ENCODE measurements around the gene USE1. TPM values are rescaled to one million over a fixed set of nuclear protein-coding genes. Genes with fewer than 3 reads are reported as not detected.

Gene USE1
- total RNA-seq, 1 experiment from 2014 or later = 26.2 TPM

DNA sequence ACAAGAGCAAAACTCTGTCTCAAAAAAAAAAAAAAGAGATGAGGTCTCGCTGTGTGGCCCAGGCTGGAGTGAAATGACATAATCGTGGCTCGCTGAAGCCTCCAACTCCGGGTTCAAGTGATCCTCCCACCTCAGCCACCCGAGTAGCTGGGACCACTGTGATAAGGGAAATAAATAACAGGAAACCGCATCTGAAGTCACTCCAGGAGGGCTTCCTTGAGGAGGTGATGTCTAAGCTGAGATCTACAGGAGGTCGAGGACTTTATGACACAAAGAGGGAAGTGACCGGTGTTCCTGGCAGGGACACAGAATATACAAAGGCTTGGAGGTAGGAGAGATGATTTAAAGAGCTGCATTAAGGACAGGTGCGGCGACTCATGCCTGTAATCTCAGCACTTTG lies 39.5 kb downstream of the USE1 start:
- in situ Hi-C loops (cut with HindIII; ENCODE audit: low pct_unique_long_range_greater_than_20kb, low sequenced_read_pairs) (no loop called here), intact Hi-C loops (cut with micrococcal nuclease; ENCODE audit: unreplicated experiment) (no loop called here)
- Histone ChIP-seq H3K27ac (ENCODE audit: low read length) (no peak overlapping the region), H3K9me3 (ENCODE audit: control insufficient read depth, insufficient read depth, low read depth, low read length) (no peaks in the 10 kb centered on the region), H3K36me3 (ENCODE audit: control insufficient read depth, insufficient read depth, low read length) (no peaks in the 10 kb centered on the region), H3K4me1 (ENCODE audit: control insufficient read depth, insufficient read depth, low read length) (peaks cover 1% of the 10 kb centered on the region; the same call in 1 of the 2 replicates), H3K4me3 (ENCODE audit: low read depth in 2 of 2, low read length in 2 of 2) (no peak overlapping the region), H3K27me3 (ENCODE audit: control insufficient read depth, insufficient read depth, low read length) (no peaks in the 10 kb centered on the region)
- TF ChIP-seq, protein P1, sequence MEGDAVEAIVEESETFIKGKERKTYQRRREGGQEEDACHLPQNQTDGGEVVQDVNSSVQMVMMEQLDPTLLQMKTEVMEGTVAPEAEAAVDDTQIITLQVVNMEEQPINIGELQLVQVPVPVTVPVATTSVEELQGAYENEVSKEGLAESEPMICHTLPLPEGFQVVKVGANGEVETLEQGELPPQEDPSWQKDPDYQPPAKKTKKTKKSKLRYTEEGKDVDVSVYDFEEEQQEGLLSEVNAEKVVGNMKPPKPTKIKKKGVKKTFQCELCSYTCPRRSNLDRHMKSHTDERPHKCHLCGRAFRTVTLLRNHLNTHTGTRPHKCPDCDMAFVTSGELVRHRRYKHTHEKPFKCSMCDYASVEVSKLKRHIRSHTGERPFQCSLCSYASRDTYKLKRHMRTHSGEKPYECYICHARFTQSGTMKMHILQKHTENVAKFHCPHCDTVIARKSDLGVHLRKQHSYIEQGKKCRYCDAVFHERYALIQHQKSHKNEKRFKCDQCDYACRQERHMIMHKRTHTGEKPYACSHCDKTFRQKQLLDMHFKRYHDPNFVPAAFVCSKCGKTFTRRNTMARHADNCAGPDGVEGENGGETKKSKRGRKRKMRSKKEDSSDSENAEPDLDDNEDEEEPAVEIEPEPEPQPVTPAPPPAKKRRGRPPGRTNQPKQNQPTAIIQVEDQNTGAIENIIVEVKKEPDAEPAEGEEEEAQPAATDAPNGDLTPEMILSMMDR (IDR thresholded peaks at IDR 0.05) = no peak
- TF ChIP-seq SIN3A (IDR thresholded peaks at IDR 0.05; ENCODE audit: borderline replicate concordance, insufficient read depth, low read depth, low read length) = no peak
- TF ChIP-seq TCF7L2 (IDR thresholded peaks at IDR 0.05; ENCODE audit: low read depth, low read length) = no peak
- no peak for TF ChIP-seq POLR2AphosphoS5 (IDR thresholded peaks at IDR 0.05; ENCODE audit: low read depth, low read length)
- TF ChIP-seq, protein P2, sequence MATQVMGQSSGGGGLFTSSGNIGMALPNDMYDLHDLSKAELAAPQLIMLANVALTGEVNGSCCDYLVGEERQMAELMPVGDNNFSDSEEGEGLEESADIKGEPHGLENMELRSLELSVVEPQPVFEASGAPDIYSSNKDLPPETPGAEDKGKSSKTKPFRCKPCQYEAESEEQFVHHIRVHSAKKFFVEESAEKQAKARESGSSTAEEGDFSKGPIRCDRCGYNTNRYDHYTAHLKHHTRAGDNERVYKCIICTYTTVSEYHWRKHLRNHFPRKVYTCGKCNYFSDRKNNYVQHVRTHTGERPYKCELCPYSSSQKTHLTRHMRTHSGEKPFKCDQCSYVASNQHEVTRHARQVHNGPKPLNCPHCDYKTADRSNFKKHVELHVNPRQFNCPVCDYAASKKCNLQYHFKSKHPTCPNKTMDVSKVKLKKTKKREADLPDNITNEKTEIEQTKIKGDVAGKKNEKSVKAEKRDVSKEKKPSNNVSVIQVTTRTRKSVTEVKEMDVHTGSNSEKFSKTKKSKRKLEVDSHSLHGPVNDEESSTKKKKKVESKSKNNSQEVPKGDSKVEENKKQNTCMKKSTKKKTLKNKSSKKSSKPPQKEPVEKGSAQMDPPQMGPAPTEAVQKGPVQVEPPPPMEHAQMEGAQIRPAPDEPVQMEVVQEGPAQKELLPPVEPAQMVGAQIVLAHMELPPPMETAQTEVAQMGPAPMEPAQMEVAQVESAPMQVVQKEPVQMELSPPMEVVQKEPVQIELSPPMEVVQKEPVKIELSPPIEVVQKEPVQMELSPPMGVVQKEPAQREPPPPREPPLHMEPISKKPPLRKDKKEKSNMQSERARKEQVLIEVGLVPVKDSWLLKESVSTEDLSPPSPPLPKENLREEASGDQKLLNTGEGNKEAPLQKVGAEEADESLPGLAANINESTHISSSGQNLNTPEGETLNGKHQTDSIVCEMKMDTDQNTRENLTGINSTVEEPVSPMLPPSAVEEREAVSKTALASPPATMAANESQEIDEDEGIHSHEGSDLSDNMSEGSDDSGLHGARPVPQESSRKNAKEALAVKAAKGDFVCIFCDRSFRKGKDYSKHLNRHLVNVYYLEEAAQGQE (IDR thresholded peaks at IDR 0.05; ENCODE audit: insufficient read depth in 1 of 2, low read depth in 2 of 2, low read length in 1 of 2) = no peak
- no peak for ATAC-seq
- POLR2A ChIA-PET = no interaction called here
- no TSS peak for BruUV-seq (replicated peaks)
- DNase-seq (ENCODE audit: low read depth, low spot score) = no peak
- CTCF ChIA-PET = no interaction called here

DNA sequence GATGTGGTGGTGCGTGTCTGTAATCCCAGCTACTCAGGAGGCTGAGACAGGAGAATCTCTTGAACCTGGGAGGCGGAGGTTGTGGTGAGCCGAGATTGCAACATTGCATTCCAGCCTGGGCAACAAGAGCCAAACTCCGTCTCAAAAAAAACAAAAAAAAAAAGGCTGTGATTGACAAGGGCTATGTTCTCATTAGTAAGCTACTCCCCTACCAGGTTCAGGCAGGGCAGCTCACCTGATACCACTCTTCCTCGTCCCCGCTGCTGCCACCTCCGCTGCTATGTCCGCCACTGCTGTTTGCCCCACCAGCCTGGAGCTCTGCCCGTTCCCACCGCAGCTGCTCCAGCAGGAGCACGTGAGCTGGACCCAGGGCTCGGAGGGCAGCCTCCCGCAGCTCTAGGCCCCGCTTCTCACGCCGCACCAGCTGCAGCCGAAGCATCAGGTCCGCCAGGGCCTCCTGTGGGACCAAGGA lies 40.0 kb downstream of the USE1 start:
- CTCF ChIA-PET = interaction anchor here (0.7 kb wide), 1 partner anchor 14 kb away, joined by 3 read pairs; no protein-coding TSS in a partner anchor
- H3K27ac ChIP-seq (ENCODE audit: low read length) = no peak overlapping the region
- no peak for DNase-seq (ENCODE audit: low read depth, low spot score)
- H3K36me3 ChIP-seq (ENCODE audit: control insufficient read depth, insufficient read depth, low read length) = no peaks in the 10 kb centered on the region
- BruUV-seq (replicated peaks) = no TSS peak
- H3K4me1 ChIP-seq (ENCODE audit: control insufficient read depth, insufficient read depth, low read length) = no peaks in the 10 kb centered on the region
- no peaks in the 10 kb centered on the region for H3K27me3 ChIP-seq (ENCODE audit: control insufficient read depth, insufficient read depth, low read length)
- ATAC-seq = no peak
- TF ChIP-seq, protein P1 (IDR thresholded peaks at IDR 0.05) = no peak
- TF ChIP-seq POLR2AphosphoS5 (IDR thresholded peaks at IDR 0.05; ENCODE audit: low read depth, low read length) (no peak), TCF7L2 (IDR thresholded peaks at IDR 0.05; ENCODE audit: low read depth, low read length) (no peak), SIN3A (IDR thresholded peaks at IDR 0.05; ENCODE audit: borderline replicate concordance, insufficient read depth, low read depth, low read length) (no peak)
- TF ChIP-seq, protein P2 (IDR thresholded peaks at IDR 0.05; ENCODE audit: insufficient read depth in 1 of 2, low read depth in 2 of 2, low read length in 1 of 2) = no peak
- POLR2A ChIA-PET = no interaction called here
- H3K9me3 ChIP-seq (ENCODE audit: control insufficient read depth, insufficient read depth, low read depth, low read length) = no peaks in the 10 kb centered on the region
- no peak overlapping the region for H3K4me3 ChIP-seq (ENCODE audit: low read depth in 2 of 2, low read length in 2 of 2)
- intact Hi-C loops (cut with micrococcal nuclease; ENCODE audit: unreplicated experiment) = no loop called here
- in situ Hi-C loops (cut with HindIII; ENCODE audit: low pct_unique_long_range_greater_than_20kb, low sequenced_read_pairs) = no loop called here

All from Panc1 (cell line).